Measurements from ENCODE around the gene ZC3H6. TPM values are rescaled to one million over a fixed set of nuclear protein-coding genes. Genes with fewer than 3 reads are reported as not detected.

The ZC3H6 gene
- total and polyA plus RNA-seq, 12 donors: 2.5 to 19.0 (median 9.5) TPM

GRCh38 chr2:112305132-112305531, 29.7 kb downstream of the ZC3H6 start:
- no peaks in the 10 kb centered on the region for H3K9me3 ChIP-seq (replicated peaks in 1 of 3)
- TF ChIP-seq POLR2A (IDR thresholded peaks at IDR 0.05) (no peak), CTCF (IDR thresholded peaks at IDR 0.05) (no peak)
- DNase-seq: no peak
- intact Hi-C loops (cut with DNase I): no loop called here
- no peak overlapping the region for H3K4me3 ChIP-seq
- H3K4me1 ChIP-seq (replicated peaks in 1 of 2): peaks cover 0 to 4% of the 10 kb centered on the region in 2 donors
- no peaks in the 10 kb centered on the region for H3K36me3 ChIP-seq (replicated peaks in 1 of 2)
- no peak overlapping the region for H3K27ac ChIP-seq
- WGBS, 4 donors: 94 to 99% (median 97%) methylated on average over 1 of the region's 1 CpG
- H3K27me3 ChIP-seq: no peaks in the 10 kb centered on the region

- no peaks in the 10 kb centered on the region for H3K27me3 ChIP-seq
- H3K36me3 ChIP-seq (replicated peaks in 1 of 2): peaks cover 0 to 5% of the 10 kb centered on the region in 2 donors
- intact Hi-C loops (cut with DNase I): no loop called here
- TF ChIP-seq POLR2A (IDR thresholded peaks at IDR 0.05): no peak
- TF ChIP-seq CTCF (IDR thresholded peaks at IDR 0.05): no peak
- no peak overlapping the region for H3K4me3 ChIP-seq
- no peak for DNase-seq
- no peak overlapping the region for H3K27ac ChIP-seq
- H3K4me1 ChIP-seq (replicated peaks in 1 of 2): no peaks in the 10 kb centered on the region
- no peaks in the 10 kb centered on the region for H3K9me3 ChIP-seq (replicated peaks in 1 of 3)
Measured at GRCh38 chr2:112310906-112311305, 35.5 kb downstream of the ZC3H6 start.

- H3K36me3 ChIP-seq (replicated peaks in 1 of 2): peaks cover 0 to 5% of the 10 kb centered on the region in 2 donors
- TF ChIP-seq POLR2A (IDR thresholded peaks at IDR 0.05): no peak
- TF ChIP-seq CTCF (IDR thresholded peaks at IDR 0.05): no peak
- no peak overlapping the region for H3K4me3 ChIP-seq
- H3K27me3 ChIP-seq: no peaks in the 10 kb centered on the region
- no peak overlapping the region for H3K27ac ChIP-seq
- DNase-seq: no peak
- H3K9me3 ChIP-seq (replicated peaks in 1 of 3): no peaks in the 10 kb centered on the region
- peaks cover 0 to 4% of the 10 kb centered on the region in 2 donors for H3K4me1 ChIP-seq (replicated peaks in 1 of 2)
- intact Hi-C loops (cut with DNase I): no loop called here
Measured at GRCh38 chr2:112311932-112312331, 36.5 kb downstream of the ZC3H6 start.

- Histone ChIP-seq H3K27ac (no peak overlapping the region), H3K27me3 (no peaks in the 10 kb centered on the region), H3K4me3 (no peak overlapping the region), H3K4me1 (replicated peaks in 1 of 2) (peaks cover 0 to 12% of the 10 kb centered on the region in 2 donors), H3K36me3 (replicated peaks in 1 of 2) (peaks cover 0 to 5% of the 10 kb centered on the region in 2 donors), H3K9me3 (replicated peaks in 1 of 3) (no peaks in the 10 kb centered on the region)
- TF ChIP-seq POLR2A (IDR thresholded peaks at IDR 0.05) (no peak), CTCF (IDR thresholded peaks at IDR 0.05) (no peak)
- intact Hi-C loops (cut with DNase I): no loop called here
- 97 to 100% (median 98%) methylated on average over 2 of the region's 2 CpGs for WGBS, 4 donors
- DNase-seq: no peak
Measured at GRCh38 chr2:112312821-112313220, 37.4 kb downstream of the ZC3H6 start.
